ENCODE data around the gene SULF2. TPM values are rescaled to one million over a fixed set of nuclear protein-coding genes. Genes with fewer than 3 reads are reported as not detected.

The SULF2 gene
- total RNA-seq, 1 donor from 2014 or later, result 94.5 TPM

- Mint-ChIP-seq H3K27ac (peak overlapping the region; percentile 47), H3K27me3 (no peaks in the 10 kb centered on the region), H3K4me3 (ENCODE audit: low read depth) (no peak overlapping the region), H3K4me1 (ENCODE audit: low read depth) (no peaks in the 10 kb centered on the region), H3K9me3 (ENCODE audit: low read depth) (no peaks in the 10 kb centered on the region), H3K36me3 (ENCODE audit: insufficient read depth) (peaks cover 8% of the 10 kb centered on the region)
- no peak for TF ChIP-seq CTCF (IDR thresholded peaks at IDR 0.05; ENCODE audit: unreplicated experiment)
- DNase-seq (ENCODE audit: low spot score, unreplicated experiment), result no peak
Observed at GRCh38 chr20:47727909-47728361, 57.3 kb downstream of the SULF2 start.

DNA sequence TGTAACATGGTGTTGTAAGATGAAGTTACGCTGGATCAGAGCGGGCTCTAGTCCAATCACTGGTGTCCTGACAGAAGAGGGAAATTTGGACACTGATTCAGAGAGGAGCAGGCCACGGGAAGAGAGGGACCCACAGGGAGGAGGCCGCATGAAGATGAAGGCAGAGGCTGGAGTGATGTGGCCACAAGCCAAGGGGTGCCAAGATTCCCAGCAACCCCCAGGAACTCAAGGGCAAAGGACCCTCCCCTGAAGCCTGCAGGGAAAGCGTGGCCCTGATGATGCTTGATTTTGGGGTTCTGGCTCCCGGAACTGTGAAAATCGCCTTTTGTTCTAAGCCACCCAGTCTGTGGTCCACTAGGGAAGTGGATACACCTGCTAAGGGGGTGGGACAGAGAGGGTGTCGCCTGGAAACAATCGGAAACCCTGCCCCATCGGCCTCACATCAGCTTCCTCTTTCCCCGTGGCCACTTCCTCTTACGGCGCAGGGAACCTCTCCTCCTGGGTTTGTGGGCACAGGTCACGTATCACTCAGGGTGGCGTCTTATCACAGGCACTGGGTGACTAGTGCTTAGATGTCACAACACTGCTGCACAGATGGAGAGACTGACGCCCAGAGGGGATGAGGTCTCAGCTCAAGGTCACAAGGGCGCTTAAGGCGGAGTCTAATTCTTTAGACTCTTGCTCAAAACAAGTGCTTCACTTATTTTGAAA is 58.0 kb downstream of the SULF2 start:
- no peaks in the 10 kb centered on the region for H3K27me3 Mint-ChIP-seq
- H3K27ac Mint-ChIP-seq, result peak overlapping the region; percentile 47
- no peak overlapping the region for H3K4me3 Mint-ChIP-seq (ENCODE audit: low read depth)
- no peaks in the 10 kb centered on the region for H3K4me1 Mint-ChIP-seq (ENCODE audit: low read depth)
- DNase-seq (ENCODE audit: low spot score, unreplicated experiment), result no peak
- no peak for TF ChIP-seq CTCF (IDR thresholded peaks at IDR 0.05; ENCODE audit: unreplicated experiment)
- no peaks in the 10 kb centered on the region for H3K9me3 Mint-ChIP-seq (ENCODE audit: low read depth)
- peaks cover 7% of the 10 kb centered on the region for H3K36me3 Mint-ChIP-seq (ENCODE audit: insufficient read depth)

DNA sequence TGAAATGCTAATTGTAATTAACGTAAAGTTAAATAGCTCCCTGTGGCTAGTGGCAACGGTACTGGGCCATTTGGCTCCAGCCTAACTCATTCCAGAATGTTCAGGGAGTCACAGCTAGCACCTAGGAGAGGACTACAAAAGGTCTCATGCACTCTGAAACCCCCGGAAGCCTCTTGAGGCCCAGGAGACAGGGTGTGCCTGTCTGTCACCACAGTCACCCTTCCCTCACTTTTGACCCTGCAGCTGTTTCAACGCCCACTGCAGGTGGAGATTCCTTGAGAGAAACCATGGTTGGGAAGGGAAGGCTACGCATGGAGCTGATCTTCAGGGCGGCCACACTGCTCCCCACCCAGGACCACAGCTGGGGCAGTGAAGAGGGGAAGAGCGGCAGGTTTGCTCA is 58.6 kb downstream of the SULF2 start:
- H3K36me3 Mint-ChIP-seq (ENCODE audit: insufficient read depth), result peaks cover 7% of the 10 kb centered on the region
- no peak for TF ChIP-seq CTCF (IDR thresholded peaks at IDR 0.05; ENCODE audit: unreplicated experiment)

DNA sequence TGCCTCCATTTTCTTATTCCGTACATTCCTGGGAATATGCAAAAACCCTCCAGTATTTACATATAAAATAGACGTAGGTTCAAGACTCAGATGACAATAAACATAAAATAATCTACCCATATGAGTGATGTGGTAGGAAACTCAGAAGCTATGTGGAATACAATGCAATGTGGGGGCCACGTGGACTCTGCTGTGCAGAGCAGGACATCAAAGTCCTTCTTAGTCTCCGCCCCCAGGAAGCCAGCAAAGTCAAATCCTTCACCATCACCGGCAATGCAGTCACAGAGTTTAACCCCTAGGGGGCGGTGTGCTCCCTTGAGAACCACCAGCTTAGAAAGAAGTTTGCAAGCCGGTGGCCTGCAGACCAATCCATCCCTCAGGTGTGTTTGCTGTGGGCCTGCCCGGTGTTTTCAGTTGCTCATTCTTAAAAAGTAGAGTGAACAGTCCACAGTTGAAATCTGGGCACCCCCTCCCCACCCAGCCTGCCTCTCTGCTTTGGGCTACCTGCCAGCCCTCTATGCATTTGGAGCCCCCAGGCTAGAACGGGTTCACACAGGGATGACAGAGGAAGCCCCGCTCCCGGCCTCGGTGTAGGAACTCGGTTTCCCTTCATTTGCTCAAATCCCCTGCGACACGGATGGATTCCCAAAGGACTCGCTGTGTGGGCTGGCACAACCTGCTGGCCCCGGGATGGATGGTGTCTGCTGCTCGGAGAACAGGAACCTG is 59.9 kb downstream of the SULF2 start:
- Mint-ChIP-seq H3K4me3 (ENCODE audit: low read depth) (no peak overlapping the region), H3K36me3 (ENCODE audit: insufficient read depth) (peaks cover 5% of the 10 kb centered on the region), H3K27ac (no peak overlapping the region), H3K4me1 (ENCODE audit: low read depth) (peaks cover 1% of the 10 kb centered on the region), H3K27me3 (no peaks in the 10 kb centered on the region), H3K9me3 (ENCODE audit: low read depth) (no peaks in the 10 kb centered on the region)
- peak; percentile 97 for TF ChIP-seq CTCF (IDR thresholded peaks at IDR 0.05; ENCODE audit: unreplicated experiment)
- peak; percentile 72 for DNase-seq (ENCODE audit: low spot score, unreplicated experiment)

More for the DNA sequence above, 58.6 kb downstream of the SULF2 start:
- Mint-ChIP-seq H3K27me3 (no peaks in the 10 kb centered on the region), H3K4me3 (ENCODE audit: low read depth) (no peak overlapping the region), H3K27ac (no peak overlapping the region), H3K9me3 (ENCODE audit: low read depth) (no peaks in the 10 kb centered on the region), H3K4me1 (ENCODE audit: low read depth) (no peaks in the 10 kb centered on the region)
- DNase-seq (ENCODE audit: low spot score, unreplicated experiment), result no peak

GRCh38 chr20:47724910-47725247 is 60.4 kb downstream of the SULF2 start:
- no peak overlapping the region for H3K27ac Mint-ChIP-seq
- no peaks in the 10 kb centered on the region for H3K27me3 Mint-ChIP-seq
- DNase-seq (ENCODE audit: low spot score, unreplicated experiment), result no peak
- no peak overlapping the region for H3K4me3 Mint-ChIP-seq (ENCODE audit: low read depth)
- no peak for TF ChIP-seq CTCF (IDR thresholded peaks at IDR 0.05; ENCODE audit: unreplicated experiment)
- peaks cover 5% of the 10 kb centered on the region for H3K36me3 Mint-ChIP-seq (ENCODE audit: insufficient read depth)
- peaks cover 1% of the 10 kb centered on the region for H3K4me1 Mint-ChIP-seq (ENCODE audit: low read depth)
- no peaks in the 10 kb centered on the region for H3K9me3 Mint-ChIP-seq (ENCODE audit: low read depth)
